Lower leg skin (tissue), 3 donors: ENCODE data around the gene ZAR1L.

Source experiments
- CTCF ChIP-seq, 3 donors: fragments of 450-650 bp; IDR thresholded peaks; one replicate each; pipeline ENCODE4 v1.5.1; 2016; ENCODE audit warnings: antibody characterized with exemption in 3 of 3, mild to moderate bottlenecking in 3 of 3, moderate library complexity in 2 of 3
- POLR2A ChIP-seq, 2 donors: fragments of 450-650 bp; IDR thresholded peaks; one replicate each; pipeline ENCODE4 v1.6.1; 2016 to 2017; ENCODE audit warnings: antibody characterized with exemption in 2 of 2, mild to moderate bottlenecking in 1 of 2, moderate library complexity in 1 of 2

GRCh38 chr13:32256243-32256642 is 58.9 kb downstream of the ZAR1L start:
- TF ChIP-seq POLR2A (IDR thresholded peaks at IDR 0.05) (no peak), CTCF (IDR thresholded peaks at IDR 0.05) (no peak)
